Limb (tissue), 2 donors: Measurements from ENCODE around the gene PLS3.

Experiments used
- DNase-seq, 2 donors: peaks; one replicate each; pipeline ENCODE4 v3.0.0-alpha.2; 2016; ENCODE audit errors: extremely low spot score in 2 of 2

PLS3 gene

DNA sequence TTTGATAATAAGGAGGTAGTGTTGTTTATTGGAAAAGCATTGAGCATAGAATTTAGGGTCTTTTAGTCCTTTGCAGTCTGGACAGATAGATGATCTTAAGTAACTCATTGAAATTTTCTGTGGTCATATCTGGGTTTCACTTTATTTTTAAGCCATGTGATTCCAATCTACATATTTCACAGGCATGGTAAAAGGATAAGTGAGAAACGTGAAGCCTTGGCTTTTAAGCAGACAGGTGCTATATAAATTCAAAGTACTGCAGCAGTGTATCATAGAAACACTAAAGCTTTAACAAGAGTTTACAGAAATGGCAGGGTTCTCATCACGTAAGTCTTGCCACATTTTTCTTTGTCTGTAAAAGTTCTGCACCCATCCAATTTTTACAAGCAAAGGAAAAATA, 4.9 kb downstream of the PLS3 start:
- DNase-seq: no peak

DNA sequence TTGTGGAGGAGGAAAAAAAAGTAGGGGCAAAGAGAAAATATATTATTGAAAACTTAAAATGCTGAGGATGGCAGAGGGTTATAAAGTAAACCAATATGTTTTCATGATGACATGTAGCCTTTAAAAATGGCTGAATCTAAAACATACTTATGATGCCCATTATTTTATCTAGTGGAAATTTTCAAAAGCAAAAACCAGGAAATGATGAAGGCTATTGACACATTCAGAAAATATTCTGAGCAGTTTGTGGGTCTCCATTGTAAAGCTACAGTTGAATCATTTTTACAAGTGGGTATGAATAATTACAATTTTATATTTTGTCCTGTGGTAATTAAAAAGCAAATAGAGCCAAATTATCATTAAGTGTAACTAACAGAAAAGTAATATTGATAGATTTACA, 10.7 kb downstream of the PLS3 start:
- no peak for DNase-seq

- DNase-seq: no peak
These were observed 12.2 kb downstream of the PLS3 start for GRCh38 chrX:115573185-115573584.

DNA sequence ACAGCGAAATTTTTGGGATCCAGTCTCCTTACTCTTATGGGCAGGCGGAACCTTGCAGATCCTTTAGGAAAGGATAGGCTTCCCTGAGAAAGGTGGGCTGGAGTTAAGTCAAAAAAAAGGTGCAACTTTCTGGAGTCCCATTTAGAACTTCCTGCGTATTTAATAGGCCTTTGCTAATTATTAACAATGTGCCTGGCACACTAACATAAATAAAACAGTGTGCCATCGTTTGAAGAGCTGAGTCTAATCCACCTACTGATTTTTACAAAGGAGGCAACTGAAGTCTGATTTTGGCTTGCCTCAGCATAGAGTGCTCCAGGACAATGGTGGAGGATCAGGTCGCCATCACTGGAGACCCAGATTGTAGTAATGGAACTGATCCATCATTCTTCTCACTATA, 15.7 kb downstream of the PLS3 start:
- DNase-seq: no peak

GRCh38 chrX:115579327-115579726, 18.4 kb downstream of the PLS3 start:
- no peak for DNase-seq

- no peak for DNase-seq
These were observed 18.9 kb downstream of the PLS3 start for GRCh38 chrX:115579786-115580294.

DNA sequence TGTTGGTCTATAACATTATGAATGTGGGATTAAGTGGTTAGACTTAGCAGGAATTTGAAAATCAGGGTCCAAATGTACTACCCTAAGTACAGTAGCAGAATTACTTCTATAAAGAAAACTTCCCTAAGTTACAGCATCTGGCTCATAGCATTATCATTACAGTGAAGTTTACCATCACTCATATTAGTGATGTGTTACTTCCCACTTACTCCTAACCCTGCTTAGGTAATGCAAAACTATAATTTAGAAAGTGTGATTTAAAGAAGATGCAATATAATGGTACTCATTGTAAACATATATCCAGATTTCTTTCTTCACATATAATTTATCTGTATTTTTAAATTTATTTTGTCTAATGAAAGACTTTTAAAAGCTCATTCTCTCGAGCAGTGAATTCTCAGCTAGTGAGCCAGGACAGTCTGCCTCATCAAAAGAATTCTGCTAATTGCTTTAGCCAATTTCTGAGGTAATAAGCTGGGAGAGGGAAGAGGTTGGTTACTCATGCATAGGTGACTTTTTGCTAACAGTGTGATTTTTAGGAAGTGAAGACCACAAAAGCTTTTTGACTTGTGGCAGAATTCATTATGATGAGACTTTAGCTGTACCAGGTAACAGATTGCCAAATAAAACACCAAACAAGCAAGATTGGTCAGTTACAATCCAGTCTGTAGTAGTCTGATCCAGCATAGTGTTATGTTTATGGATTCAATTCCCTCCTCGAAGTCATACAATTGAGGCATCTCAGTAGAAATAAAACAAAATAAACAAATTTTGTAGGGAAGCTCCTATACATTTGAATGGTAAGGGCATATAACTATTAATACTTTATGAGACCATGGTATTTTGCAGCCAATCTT, 21.0 kb downstream of the PLS3 start:
- no peak for DNase-seq

- no peak for DNase-seq
These were observed 21.9 kb downstream of the PLS3 start for GRCh38 chrX:115582616-115583495.

GRCh38 chrX:115583496-115584004, 22.6 kb downstream of the PLS3 start:
- DNase-seq: no peak

DNA sequence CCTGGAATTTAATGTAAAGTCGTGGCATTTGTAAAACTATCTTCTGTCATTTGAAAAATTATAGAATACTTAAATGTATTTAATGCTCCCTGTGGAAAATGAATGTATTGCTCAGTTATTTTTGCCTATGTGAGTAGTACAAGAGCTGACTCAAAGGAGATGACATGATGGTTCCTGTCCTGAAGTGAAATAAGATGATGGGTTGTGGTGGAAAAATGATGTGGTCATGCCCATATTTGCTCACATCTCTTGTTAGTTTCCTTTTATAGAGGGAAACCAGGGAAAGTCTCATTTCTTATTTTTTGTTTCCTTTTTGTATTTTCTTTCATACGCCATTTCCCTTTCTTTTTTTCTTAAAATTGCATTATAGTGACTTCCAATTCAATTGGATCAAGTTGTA, 23.7 kb downstream of the PLS3 start:
- DNase-seq: no peak

DNA sequence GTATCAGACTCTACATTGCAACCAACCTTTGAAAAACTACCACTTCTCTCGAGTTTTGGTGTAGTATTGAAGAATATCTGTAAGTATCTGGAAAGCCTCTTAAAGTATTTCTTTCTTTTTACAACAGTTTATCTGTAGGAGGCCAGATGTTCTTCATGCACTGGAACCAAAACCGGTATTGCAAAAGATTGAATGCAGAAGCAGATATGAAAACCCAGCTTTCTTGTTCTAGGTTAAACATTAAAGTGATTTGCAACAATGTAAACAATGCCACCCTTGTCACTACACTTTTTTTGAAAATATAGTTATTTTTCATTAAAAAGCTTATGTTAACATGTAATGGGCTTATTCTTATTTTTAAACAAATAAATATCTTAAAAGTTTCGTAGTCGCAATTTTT, 27.2 kb downstream of the PLS3 start:
- no peak for DNase-seq

DNA sequence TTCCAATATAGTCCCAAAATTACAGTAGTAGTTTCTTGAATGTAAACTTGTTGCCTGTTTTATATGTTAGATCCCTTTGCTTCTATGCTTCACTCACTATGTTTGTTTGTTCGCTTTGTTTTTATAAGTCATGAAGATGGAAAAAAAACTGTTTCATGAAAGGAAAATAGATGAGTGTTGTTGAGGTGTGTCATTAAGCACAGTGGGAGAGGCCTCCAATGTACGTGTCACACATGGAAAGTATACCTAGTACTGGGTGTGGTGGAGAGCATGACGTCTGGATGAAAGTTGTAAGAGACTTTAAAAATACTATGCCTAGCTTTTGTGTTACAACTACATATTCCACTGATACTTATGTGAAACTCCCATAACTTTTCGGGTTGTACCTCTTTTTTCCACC, 28.4 kb downstream of the PLS3 start:
- DNase-seq: no peak

DNA sequence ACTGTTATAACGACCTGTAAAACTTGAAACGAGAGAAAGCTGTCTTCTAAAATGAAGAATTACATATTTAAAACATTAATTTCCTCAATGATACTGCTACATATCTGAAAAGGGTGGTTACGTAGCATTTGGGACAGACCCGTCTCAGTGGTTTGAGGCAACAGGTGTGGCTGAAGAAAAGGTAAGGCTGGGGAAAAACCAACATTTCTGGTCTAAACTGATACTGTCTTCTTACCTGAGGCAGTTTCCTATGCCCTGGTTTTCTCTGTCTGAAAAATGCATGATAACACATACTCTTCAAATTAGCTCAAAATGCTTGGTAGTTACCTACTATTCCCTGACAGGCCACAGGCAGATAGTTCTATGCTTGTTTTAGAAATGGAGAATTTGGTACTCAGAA, 30.4 kb downstream of the PLS3 start:
- no peak for DNase-seq

DNA sequence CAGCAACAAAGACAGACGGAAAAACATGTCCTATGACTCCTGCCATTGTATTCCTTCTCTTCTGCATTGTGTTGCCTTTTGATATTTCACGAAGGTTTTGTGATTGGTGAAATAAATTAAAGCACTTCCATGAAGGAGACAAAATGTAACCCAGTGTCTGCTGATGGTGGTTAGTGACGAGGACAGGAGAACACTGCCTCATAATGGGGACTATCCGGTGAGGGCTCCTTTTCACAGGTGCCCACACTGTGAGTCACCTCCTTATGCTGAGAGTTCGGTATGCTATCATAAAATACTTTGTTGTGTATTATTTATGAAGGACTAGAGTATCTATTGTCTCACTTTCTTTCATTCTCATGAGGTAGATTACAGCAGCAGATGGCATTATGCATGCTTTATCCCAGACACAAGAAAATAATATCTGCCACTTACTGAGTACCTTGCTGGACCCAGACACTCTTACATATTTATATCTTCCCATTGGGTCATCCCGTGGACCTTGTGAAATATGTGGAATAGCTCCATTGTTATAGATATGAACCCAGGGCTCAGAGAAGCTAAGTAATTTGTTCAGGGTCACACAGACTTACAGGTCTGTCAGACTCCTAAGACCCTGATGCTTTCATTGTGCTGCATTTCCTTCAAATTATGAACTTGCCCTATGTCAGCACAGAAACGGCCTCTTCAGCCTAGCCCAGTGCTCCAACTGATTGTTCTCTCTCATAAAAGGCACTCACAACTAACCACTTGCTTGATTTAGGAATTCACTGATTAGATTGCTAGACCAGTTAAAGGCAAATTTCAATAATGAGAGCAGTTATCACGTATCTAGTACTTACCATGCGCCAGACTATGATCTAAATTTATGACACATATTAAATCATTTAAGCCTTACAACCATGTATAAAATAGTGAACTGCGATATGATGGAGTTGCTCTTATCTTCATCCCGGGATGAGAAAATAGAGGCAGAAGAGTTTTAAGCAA, 31.2 kb downstream of the PLS3 start:
- no peak for DNase-seq

GRCh38 chrX:115592997-115593734, 32.2 kb downstream of the PLS3 start:
- no peak for DNase-seq

GRCh38 chrX:115595049-115595448, 34.1 kb downstream of the PLS3 start:
- DNase-seq: no peak

DNA sequence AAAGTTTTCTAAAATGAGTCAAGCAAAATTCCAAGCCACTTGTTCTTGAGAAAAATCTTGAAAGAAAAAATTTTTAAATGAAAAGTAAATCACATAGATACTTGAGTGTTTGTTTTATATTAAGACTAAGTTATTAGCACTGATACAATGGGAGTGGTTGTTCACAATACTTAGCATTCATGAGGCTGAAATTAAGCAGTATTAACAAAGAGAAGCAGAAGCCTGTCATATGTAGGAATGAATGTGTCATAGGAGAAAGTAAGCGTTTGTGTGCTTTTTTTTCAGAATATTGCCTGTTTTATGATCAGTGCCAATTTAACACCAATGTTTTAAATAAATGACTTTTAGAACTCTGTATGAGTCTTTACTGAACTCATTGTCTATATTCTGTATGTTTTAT, 37.6 kb downstream of the PLS3 start:
- no peak for DNase-seq

GRCh38 chrX:115602308-115602707, 41.3 kb downstream of the PLS3 start:
- DNase-seq: no peak

GRCh38 chrX:115602729-115603389, 41.9 kb downstream of the PLS3 start:
- no peak for DNase-seq
